Measurements from ENCODE around the gene MAB21L4. TPM values are rescaled to one million over a fixed set of nuclear protein-coding genes. Genes with fewer than 3 reads are reported as not detected.

The MAB21L4 gene
- total and polyA plus RNA-seq, 10 donors: 0.04 to 0.70 (median 0.23) TPM; not detected in 6

GRCh38 chr2:240900141-240900860 lies 4.3 kb upstream of the MAB21L4 start:
- Histone ChIP-seq H3K27ac (peak overlapping the region in 2 of 8 donors; percentile 80 to 88), H3K27me3 (replicated peaks in 1 of 7) (no peaks in the 10 kb centered on the region), H3K4me1 (peaks cover 0 to 61% (median 25%) of the 10 kb centered on the region in 6 donors), H3K36me3 (no peaks in the 10 kb centered on the region), H3K9me3 (no peaks in the 10 kb centered on the region), H3K4me3 (no peak overlapping the region)
- 83 to 93% (median 86%) methylated on average over 27 of the region's 27 CpGs for WGBS, 5 donors
- no peak for TF ChIP-seq POLR2AphosphoS5 (IDR thresholded peaks at IDR 0.05)
- TF ChIP-seq, protein P1, sequence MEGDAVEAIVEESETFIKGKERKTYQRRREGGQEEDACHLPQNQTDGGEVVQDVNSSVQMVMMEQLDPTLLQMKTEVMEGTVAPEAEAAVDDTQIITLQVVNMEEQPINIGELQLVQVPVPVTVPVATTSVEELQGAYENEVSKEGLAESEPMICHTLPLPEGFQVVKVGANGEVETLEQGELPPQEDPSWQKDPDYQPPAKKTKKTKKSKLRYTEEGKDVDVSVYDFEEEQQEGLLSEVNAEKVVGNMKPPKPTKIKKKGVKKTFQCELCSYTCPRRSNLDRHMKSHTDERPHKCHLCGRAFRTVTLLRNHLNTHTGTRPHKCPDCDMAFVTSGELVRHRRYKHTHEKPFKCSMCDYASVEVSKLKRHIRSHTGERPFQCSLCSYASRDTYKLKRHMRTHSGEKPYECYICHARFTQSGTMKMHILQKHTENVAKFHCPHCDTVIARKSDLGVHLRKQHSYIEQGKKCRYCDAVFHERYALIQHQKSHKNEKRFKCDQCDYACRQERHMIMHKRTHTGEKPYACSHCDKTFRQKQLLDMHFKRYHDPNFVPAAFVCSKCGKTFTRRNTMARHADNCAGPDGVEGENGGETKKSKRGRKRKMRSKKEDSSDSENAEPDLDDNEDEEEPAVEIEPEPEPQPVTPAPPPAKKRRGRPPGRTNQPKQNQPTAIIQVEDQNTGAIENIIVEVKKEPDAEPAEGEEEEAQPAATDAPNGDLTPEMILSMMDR (IDR thresholded peaks at IDR 0.05 in 8 of 11, conservative IDR thresholded peaks at IDR 0.05 in 3 of 11): no peak
- peak; percentile 44 for DNase-seq
- intact Hi-C loops (cut with DNase I; ENCODE audit: low total_unique reads): no loop called here

- Histone ChIP-seq H3K36me3 (no peaks in the 10 kb centered on the region), H3K4me3 (no peak overlapping the region), H3K4me1 (peaks cover 0 to 61% (median 21%) of the 10 kb centered on the region in 6 donors), H3K27me3 (replicated peaks in 1 of 7) (no peaks in the 10 kb centered on the region), H3K9me3 (no peaks in the 10 kb centered on the region), H3K27ac (peak overlapping the region in 6 of 8 donors; percentile 70 to 88 (median 80))
- TF ChIP-seq POLR2AphosphoS5 (IDR thresholded peaks at IDR 0.05): no peak
- no peak for TF ChIP-seq POLR2A (IDR thresholded peaks at IDR 0.05)
- TF ChIP-seq, protein P1 (IDR thresholded peaks at IDR 0.05 in 8 of 11, conservative IDR thresholded peaks at IDR 0.05 in 3 of 11): no peak
- intact Hi-C loops (cut with DNase I; ENCODE audit: low total_unique reads): no loop called here
- 81 to 91% (median 85%) methylated on average over 9 to 19 of the region's 19 CpGs for WGBS, 5 donors
- DNase-seq: no peak
Measured at GRCh38 chr2:240899468-240899865, 3.5 kb upstream of the MAB21L4 start.

DNA sequence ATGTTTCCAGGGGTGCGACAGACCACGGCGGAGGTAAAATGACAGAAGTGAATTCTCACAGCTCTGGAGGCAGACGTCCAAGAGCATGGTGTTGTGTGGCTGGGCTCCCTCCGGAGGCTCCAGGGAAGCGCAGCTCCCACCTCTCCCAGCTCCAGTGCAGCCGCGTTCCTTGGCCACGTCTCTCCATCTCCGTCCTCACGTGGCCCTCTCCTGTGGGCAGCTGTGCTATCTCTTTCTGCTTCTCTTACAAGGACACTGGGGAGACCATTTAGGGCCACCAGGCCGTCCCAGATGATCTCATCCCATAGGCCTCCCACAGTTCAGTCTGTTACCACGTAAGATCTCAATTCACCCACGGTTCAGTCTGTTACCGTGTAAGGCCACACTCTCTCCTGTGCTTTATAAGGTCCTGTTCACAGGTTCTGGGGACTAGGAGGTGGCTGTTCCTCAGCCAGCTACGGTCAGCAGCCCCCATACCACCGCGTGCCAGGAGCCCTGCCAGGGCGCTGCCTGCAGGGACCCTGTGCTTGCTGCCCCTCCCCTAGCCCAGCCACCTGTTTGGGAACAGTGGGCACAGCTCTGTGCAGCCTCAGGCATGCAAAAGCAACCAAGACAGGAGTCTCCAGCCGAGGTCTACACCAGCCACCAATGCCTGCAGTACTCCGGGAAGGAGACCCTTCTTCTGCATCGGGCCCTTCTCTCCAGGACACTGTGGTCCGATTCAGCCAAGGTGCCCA lies 2.9 kb upstream of the MAB21L4 start:
- TF ChIP-seq, protein P1 (IDR thresholded peaks at IDR 0.05 in 8 of 11, conservative IDR thresholded peaks at IDR 0.05 in 3 of 11): no peak
- TF ChIP-seq POLR2AphosphoS5 (IDR thresholded peaks at IDR 0.05) (no peak), POLR2A (IDR thresholded peaks at IDR 0.05) (no peak)

More for the DNA sequence above, 2.9 kb upstream of the MAB21L4 start:
- H3K4me1 ChIP-seq: peaks cover 0 to 61% (median 20%) of the 10 kb centered on the region in 6 donors
- no peak overlapping the region for H3K4me3 ChIP-seq
- no peaks in the 10 kb centered on the region for H3K9me3 ChIP-seq
- intact Hi-C loops (cut with DNase I; ENCODE audit: low total_unique reads): no loop called here
- WGBS, 5 donors: 69 to 79% (median 71%) methylated on average over 15 to 23 of the region's 23 CpGs
- peak overlapping the region in 6 of 8 donors; percentile 70 to 88 (median 80) for H3K27ac ChIP-seq
- no peaks in the 10 kb centered on the region for H3K36me3 ChIP-seq
- no peaks in the 10 kb centered on the region for H3K27me3 ChIP-seq (replicated peaks in 1 of 7)
- DNase-seq: no peak
